Activated CD4-positive, alpha-beta T cell treated with anti-CD3 and anti-CD28 coated beads, Interleukin-2, amount 10 ng/mL, durations not matched to agents 7 days and 5 days (primary cell): ENCODE data around the gene SUSD1. TPM values are rescaled to one million over a fixed set of nuclear protein-coding genes. Genes with fewer than 3 reads are reported as not detected.
A peak's percentile ranks its signal among the peaks of the same experiment; 100 is the strongest.

Experiments
- CTCF ChIA-PET: fragments of 350-600 bp; sonication (Branson Sonifier 250); formaldehyde crosslinking; loops from one replicate; lab custom pipeline; 2021; ENCODE audit warnings: antibody characterized with exemption; lab: Charles Lee
- POLR2A ChIA-PET: fragments of 350-600 bp; sonication (Branson Sonifier 250); formaldehyde crosslinking; loops from one replicate; lab custom pipeline; 2021; ENCODE audit warnings: antibody characterized with exemption; lab: Charles Lee
- DNase-seq: peaks from one replicate; pipeline ENCODE4 v3.0.0-alpha.2; 2020
- H3K27ac Mint-ChIP-seq: one replicate; pipeline ENCODE4 v1.8.0; 2021; ENCODE audit warnings: mild to moderate bottlenecking, moderate library complexity, mixed read lengths
- H3K27me3 Mint-ChIP-seq: one replicate; pipeline ENCODE4 v1.8.0; 2021; ENCODE audit warnings: mixed read lengths
- H3K36me3 Mint-ChIP-seq: one replicate; pipeline ENCODE4 v1.8.0; 2021; ENCODE audit warnings: low read depth, mixed read lengths
- H3K4me1 Mint-ChIP-seq: one replicate; pipeline ENCODE4 v1.8.0; 2021; ENCODE audit warnings: mixed read lengths
- H3K4me3 Mint-ChIP-seq: one replicate; pipeline ENCODE4 v1.8.0; 2021; ENCODE audit warnings: mild to moderate bottlenecking, moderate library complexity, mixed read lengths
- H3K9me3 Mint-ChIP-seq: one replicate; pipeline ENCODE4 v1.8.0; 2021; ENCODE audit warnings: mixed read lengths
- total RNA-seq, 2 experiments: library from RNA; stranded (reverse); gene quantifications; one replicate each; pipeline ENCODE4 v1.2.3, GENCODE V29; 2021

The SUSD1 gene
- total RNA-seq, 2 experiments from 2014 or later: 12.0 to 14.7 TPM

DNA sequence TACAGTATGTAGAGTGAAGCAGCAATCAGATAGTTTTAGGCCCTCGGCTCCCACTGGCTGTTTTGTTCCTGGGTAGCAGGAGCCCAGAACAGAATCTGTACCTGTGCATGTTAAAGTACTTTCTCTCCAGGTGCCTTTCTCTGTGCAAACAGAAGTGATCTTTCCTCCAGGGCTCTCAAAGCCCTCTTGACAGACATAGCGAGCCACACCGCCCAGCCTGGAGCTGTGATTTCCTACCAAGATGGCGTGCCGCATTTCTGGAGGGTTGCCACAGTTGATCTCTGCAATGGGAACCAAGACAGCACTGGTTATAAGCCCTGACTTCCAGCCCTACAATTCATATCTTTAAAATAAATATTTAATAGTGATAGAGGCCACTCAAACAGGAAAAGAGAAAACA lies 50.9 kb downstream of the SUSD1 start:
- POLR2A ChIA-PET: no interaction called here
- no peaks in the 10 kb centered on the region for H3K9me3 Mint-ChIP-seq
- H3K27me3 Mint-ChIP-seq: no peaks in the 10 kb centered on the region
- H3K4me3 Mint-ChIP-seq: no peak overlapping the region
- peaks cover 3% of the 10 kb centered on the region for H3K4me1 Mint-ChIP-seq
- no peak for DNase-seq
- CTCF ChIA-PET: no interaction called here
- H3K36me3 Mint-ChIP-seq: peaks cover 18% of the 10 kb centered on the region
- no peak overlapping the region for H3K27ac Mint-ChIP-seq

DNA sequence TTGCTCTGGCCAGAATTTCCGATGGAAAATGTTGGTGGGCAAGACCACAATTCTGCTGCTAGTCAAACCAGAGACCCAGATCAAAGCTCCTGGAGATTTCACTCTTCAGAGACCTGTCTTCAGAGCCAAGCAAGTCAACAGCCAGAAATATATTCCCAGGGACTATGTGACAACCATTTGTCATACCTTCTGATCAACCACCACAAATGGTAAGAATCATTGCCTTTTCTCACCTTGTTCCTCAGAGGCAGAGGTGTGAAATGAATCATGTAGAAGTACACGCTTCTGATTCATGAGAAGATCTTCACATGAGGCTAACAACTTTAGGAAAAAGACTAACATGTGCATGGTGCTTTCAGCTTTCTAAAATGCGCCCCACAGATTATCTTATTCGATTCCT lies 53.5 kb downstream of the SUSD1 start:
- ChIA-PET CTCF (no interaction called here), POLR2A (no interaction called here)
- DNase-seq: no peak
- peaks cover 18% of the 10 kb centered on the region for H3K36me3 Mint-ChIP-seq
- no peaks in the 10 kb centered on the region for H3K9me3 Mint-ChIP-seq
- no peak overlapping the region for H3K27ac Mint-ChIP-seq
- peaks cover 3% of the 10 kb centered on the region for H3K4me1 Mint-ChIP-seq
- H3K4me3 Mint-ChIP-seq: no peak overlapping the region
- H3K27me3 Mint-ChIP-seq: no peaks in the 10 kb centered on the region

DNA sequence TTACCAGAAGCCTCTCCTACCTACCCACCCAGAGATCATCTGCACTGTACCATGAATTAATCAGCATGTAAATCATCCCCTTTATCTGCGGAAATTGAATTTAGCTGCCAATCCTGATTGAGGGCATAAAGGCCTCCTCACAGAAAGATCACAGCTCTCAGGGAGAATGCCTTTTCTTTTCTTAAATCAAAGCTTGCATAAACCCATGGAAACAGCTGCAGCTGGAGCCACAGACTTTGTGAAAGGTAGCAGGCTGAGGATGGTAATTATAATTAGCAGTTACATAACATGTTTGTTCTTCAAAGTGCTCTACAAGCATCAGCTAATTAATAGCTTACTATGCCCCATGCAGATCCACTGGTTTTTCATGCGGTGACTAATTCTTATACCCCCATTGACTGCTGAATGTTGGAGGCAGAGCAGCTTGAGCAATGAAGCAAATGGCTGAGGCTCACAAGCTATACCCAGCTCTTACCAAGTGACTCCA lies 54.6 kb downstream of the SUSD1 start:
- no peaks in the 10 kb centered on the region for H3K27me3 Mint-ChIP-seq
- H3K27ac Mint-ChIP-seq: no peak overlapping the region
- H3K9me3 Mint-ChIP-seq: no peaks in the 10 kb centered on the region
- H3K4me3 Mint-ChIP-seq: no peak overlapping the region
- H3K4me1 Mint-ChIP-seq: peaks cover 3% of the 10 kb centered on the region
- peaks cover 20% of the 10 kb centered on the region for H3K36me3 Mint-ChIP-seq
- DNase-seq: no peak
- ChIA-PET CTCF (interaction anchor here (1.0 to 1.1 kb wide), 2 partner anchors 10 to 54 kb away, joined by 3 read pairs; no protein-coding TSS in a partner anchor), POLR2A (interaction anchor here (0.6 kb wide), 1 partner anchor 258 kb away, joined by 3 read pairs; no protein-coding TSS in a partner anchor)

DNA sequence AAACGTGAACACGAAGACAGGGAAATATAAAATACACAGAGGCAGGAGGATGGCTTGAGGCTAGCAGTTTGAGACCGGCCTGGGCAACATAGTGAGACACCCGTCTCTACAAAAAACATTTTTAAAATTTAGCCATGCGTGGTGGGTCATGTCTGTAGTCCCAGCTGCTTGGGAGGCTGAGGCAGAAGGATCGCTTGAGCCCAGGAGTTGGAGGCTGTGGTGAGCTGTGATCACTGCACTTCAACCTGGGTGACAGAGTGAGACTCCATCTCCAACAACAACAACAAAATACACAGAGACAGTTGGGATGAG lies 55.1 kb downstream of the SUSD1 start:
- H3K4me3 Mint-ChIP-seq: no peak overlapping the region
- no peaks in the 10 kb centered on the region for H3K9me3 Mint-ChIP-seq
- H3K36me3 Mint-ChIP-seq: peaks cover 20% of the 10 kb centered on the region
- H3K4me1 Mint-ChIP-seq: peaks cover 3% of the 10 kb centered on the region
- CTCF ChIA-PET: interaction anchor here (0.6 to 1.1 kb wide), 4 partner anchors 10 to 46 kb away, joined by 3 to 4 read pairs (median 3); no protein-coding TSS in a partner anchor
- H3K27me3 Mint-ChIP-seq: no peaks in the 10 kb centered on the region
- no peak overlapping the region for H3K27ac Mint-ChIP-seq
- POLR2A ChIA-PET: no interaction called here
- no peak for DNase-seq

DNA sequence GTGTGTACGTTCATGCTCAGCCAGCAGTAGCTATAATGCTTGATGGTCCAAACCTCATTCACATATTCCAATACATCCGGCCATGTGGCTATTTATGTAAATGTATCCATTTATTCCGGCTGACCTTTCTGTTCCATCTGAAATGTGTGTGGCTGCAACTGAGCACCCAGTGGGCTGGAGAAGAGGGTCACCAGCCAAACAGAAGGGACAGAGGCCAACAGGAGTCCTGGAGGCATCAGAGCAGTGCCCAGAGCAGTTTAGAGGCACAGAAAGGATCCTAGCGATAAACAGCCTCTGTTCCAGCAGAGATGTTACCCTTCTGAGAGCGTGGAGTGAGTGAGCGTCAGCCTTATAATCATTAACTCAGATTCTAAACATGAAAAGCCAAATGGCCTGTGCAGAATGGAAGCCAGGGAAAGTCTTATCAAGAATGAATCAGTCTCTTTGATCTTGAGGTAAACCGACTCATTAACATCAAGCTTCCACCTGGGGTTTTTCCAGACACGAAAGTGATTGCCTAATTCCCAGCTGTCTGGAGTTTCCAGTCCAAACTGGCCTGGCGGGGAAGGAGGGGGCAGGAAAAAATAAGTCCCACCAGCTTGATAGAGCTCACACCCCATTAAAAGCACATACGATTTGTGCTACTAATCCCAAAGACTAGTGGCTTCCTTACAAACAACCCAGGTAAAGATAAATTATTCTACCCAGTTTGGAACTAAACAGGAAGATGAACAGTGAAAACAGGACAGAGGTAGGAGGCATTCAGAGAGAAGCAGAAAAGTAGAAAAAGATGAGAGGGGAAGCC lies 55.7 kb downstream of the SUSD1 start:
- Mint-ChIP-seq H3K4me1 (peaks cover 3% of the 10 kb centered on the region), H3K27me3 (no peaks in the 10 kb centered on the region), H3K4me3 (no peak overlapping the region), H3K36me3 (peaks cover 20% of the 10 kb centered on the region), H3K9me3 (no peaks in the 10 kb centered on the region), H3K27ac (peak overlapping the region; percentile 25)
- CTCF ChIA-PET: interaction anchor here (0.6 kb wide), 3 partner anchors 21 to 45 kb away, joined by 3 to 4 read pairs (median 3); no protein-coding TSS in a partner anchor
- POLR2A ChIA-PET: no interaction called here
- no peak for DNase-seq

DNA sequence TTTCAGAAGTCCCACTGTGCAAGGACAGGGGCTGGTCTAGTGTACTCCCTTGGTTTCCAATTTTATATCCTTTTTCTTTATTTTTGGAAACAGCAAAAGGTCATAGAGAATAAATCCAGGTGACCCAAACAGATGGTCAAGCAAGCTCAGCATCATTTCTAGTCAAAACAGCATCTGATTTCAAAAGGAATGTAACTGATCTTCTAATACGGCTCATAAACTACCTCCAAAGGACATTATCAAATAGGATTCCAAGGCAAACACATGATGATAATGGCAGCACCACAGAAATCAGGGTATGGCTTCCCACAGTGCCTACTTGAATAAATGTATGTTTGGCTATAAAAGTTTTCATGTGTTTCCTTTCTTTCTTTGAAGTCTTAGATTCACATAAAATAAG lies 57.1 kb downstream of the SUSD1 start:
- ChIA-PET POLR2A (no interaction called here), CTCF (no interaction called here)
- Mint-ChIP-seq H3K4me3 (no peak overlapping the region), H3K9me3 (no peaks in the 10 kb centered on the region), H3K27ac (no peak overlapping the region), H3K27me3 (no peaks in the 10 kb centered on the region), H3K36me3 (peaks cover 15% of the 10 kb centered on the region), H3K4me1 (peaks cover 3% of the 10 kb centered on the region)
- no peak for DNase-seq

DNA sequence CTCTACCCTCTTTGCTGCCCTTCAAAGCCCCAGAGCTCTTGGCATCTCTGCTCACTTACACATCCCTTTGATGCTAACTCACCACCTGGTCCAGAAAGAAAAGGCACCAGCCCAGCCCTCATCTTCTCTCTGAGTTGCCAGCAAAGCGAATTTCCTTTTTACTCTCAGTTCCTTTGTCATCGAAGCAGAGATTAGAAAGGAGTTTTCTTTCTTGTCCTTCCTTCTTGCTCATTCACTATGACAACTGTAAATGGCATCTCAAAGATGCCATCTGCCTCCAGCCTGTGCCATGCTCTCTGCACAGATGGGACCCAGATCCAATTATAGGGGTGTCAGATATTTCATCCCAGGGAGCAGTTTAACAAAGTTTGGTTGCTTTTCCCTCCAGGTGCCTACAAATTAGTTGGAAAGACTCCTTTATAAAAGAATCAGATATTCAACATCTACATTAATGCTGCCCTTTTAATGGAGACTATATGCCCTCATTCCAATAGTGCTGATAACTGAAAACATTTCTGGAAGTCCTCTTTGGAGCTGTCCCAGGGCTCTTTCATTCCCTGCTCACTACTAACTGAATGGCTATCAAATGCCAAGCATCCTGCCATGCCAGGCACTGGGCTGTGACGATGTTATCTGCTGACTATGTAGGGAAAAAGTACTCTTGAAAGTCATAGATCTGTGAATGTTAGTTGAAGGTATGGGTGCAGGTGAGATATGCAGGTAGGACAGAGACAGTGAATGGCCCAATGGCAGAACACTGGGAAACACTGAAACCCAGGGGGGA lies 58.9 kb downstream of the SUSD1 start:
- Mint-ChIP-seq H3K36me3 (peaks cover 2% of the 10 kb centered on the region), H3K9me3 (no peaks in the 10 kb centered on the region), H3K27me3 (no peaks in the 10 kb centered on the region), H3K4me1 (no peaks in the 10 kb centered on the region), H3K27ac (no peak overlapping the region), H3K4me3 (no peak overlapping the region)
- no peak for DNase-seq
- POLR2A ChIA-PET: no interaction called here
- CTCF ChIA-PET: no interaction called here

DNA sequence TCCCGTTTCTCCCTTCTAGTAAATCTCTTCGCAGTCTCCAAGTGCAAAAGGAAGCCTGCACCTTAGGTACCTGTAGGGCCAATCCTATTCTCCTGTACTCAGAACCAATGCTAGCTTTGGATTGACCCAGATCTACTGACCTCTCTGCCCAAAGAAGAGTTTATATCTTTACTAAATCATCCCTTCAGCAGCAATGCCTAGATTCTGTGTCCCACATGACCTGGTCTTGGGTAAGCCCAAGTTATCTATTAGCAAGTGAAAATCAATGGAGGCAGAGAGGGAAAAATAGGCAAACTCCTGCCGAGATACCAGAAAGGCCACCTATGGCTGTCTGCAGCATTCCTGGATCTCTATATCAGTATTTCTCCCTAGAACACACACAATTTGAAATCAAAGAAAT lies 60.0 kb downstream of the SUSD1 start:
- H3K9me3 Mint-ChIP-seq: no peaks in the 10 kb centered on the region
- no peak overlapping the region for H3K27ac Mint-ChIP-seq
- no peaks in the 10 kb centered on the region for H3K4me1 Mint-ChIP-seq
- DNase-seq: no peak
- no peaks in the 10 kb centered on the region for H3K27me3 Mint-ChIP-seq
- POLR2A ChIA-PET: no interaction called here
- peaks cover 2% of the 10 kb centered on the region for H3K36me3 Mint-ChIP-seq
- CTCF ChIA-PET: no interaction called here
- no peak overlapping the region for H3K4me3 Mint-ChIP-seq

DNA sequence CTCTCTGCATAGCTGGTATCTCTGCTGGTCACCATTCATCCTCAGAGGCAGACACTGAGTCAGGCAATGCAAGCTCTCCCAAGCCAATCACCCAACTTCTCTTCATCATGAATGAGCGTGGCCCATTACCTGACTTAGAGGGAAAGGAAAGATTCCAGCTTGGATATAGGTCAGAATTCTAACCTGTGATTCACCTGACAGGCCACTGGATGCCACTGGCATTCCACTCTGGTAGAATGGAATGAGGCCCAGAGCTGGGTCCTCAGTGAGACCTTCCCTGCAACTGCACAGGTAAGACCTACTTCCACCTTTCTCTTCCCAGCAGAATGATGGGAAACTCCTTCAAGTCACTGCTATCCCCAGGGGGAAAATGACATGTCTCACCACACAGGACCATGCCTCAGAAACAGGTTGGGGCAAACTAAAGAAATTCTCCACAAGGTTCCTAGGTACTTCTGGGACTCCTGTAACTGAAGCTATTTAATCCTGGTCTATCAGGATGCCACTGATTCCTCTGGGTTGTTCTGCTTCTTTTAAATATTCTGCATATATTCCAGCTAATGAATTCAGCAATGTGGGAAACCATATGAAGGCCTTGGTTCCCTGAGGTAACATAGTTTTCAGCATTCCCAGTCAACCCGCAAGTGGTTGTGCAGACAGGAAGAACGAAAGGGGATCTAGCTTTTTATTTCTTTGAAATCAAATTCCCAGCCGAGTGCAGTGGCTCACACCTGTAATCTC lies 62.0 kb downstream of the SUSD1 start:
- H3K4me1 Mint-ChIP-seq: no peaks in the 10 kb centered on the region
- ChIA-PET CTCF (interaction anchor here (0.6 to 2.0 kb wide), 8 partner anchors 16 to 254 kb away, joined by 3 to 8 read pairs (median 4); no protein-coding TSS in a partner anchor), POLR2A (no interaction called here)
- H3K36me3 Mint-ChIP-seq: peaks cover 2% of the 10 kb centered on the region
- H3K27ac Mint-ChIP-seq: no peak overlapping the region
- peak; percentile 31 for DNase-seq
- H3K9me3 Mint-ChIP-seq: no peaks in the 10 kb centered on the region
- H3K4me3 Mint-ChIP-seq: no peak overlapping the region
- H3K27me3 Mint-ChIP-seq: no peaks in the 10 kb centered on the region

DNA sequence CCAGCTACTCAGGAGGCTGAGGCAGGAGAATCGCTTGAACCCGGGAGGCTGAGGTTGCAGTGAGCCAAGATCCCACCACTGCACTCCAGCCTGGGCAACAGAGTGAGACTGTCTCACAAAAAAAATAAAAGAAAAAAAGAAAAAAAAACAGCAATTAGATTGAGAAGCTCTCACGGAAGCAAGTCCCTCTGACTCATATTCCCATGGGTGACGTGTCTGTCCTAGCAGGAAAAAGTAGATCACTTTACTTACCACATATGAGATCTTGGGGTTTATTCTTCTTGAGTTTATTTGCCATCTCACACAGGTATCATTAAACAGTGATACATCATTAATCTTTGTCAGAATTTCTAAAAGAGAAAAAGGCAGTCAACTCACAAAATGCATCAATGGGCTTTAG lies 62.6 kb downstream of the SUSD1 start:
- Mint-ChIP-seq H3K4me1 (no peaks in the 10 kb centered on the region), H3K36me3 (peaks cover 2% of the 10 kb centered on the region), H3K27me3 (no peaks in the 10 kb centered on the region), H3K27ac (no peak overlapping the region), H3K4me3 (no peak overlapping the region), H3K9me3 (no peaks in the 10 kb centered on the region)
- ChIA-PET POLR2A (no interaction called here), CTCF (interaction anchor here (0.6 to 2.0 kb wide), 8 partner anchors 15 to 254 kb away, joined by 3 to 8 read pairs (median 4); no protein-coding TSS in a partner anchor)
- DNase-seq: no peak

DNA sequence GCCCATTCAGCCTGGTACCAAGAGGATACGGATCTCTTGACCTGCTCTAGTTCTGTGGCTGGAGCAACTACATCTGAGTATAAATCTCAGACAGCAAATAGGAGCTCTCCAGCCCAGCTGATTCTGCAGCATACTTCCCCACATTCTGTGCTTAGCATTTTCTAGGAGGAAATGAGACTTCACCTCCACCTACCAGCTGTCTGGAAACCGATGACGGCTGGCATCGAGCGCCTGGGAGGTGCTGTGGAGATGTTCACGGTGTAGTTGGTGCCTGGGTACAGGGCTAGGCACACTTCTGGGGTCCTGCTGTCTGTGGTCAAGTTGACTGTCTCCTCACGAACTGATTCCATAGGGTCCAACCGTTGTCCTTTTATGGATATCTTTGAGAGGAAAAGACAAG lies 63.6 kb downstream of the SUSD1 start:
- Mint-ChIP-seq H3K4me3 (no peak overlapping the region), H3K4me1 (no peaks in the 10 kb centered on the region), H3K9me3 (no peaks in the 10 kb centered on the region), H3K27me3 (no peaks in the 10 kb centered on the region), H3K27ac (no peak overlapping the region), H3K36me3 (peaks cover under 1% of the 10 kb centered on the region)
- DNase-seq: no peak
- POLR2A ChIA-PET: no interaction called here
- CTCF ChIA-PET: interaction anchor here (0.6 kb wide), 1 partner anchor 14 kb away, joined by 3 read pairs; no protein-coding TSS in a partner anchor

DNA sequence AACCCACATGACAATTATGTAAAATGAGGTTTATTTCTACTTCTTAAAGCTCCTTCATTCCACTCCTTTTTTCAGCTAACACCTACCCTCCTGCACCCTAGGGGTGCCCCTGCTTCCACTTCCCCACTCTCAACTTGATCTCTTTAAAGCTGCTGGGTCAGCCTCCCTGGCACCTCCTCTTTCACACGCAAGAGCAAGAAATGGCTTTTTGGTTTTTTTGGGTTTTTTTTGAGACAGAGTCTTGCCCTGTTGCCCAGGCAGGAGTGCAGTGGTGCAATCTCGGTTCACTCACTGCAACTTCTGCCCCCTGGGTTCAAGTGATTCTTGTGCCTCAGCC lies 64.4 kb downstream of the SUSD1 start:
- ChIA-PET CTCF (no interaction called here), POLR2A (no interaction called here)
- H3K27ac Mint-ChIP-seq: no peak overlapping the region
- no peaks in the 10 kb centered on the region for H3K27me3 Mint-ChIP-seq
- no peaks in the 10 kb centered on the region for H3K36me3 Mint-ChIP-seq
- no peak for DNase-seq
- H3K4me1 Mint-ChIP-seq: no peaks in the 10 kb centered on the region
- H3K9me3 Mint-ChIP-seq: no peaks in the 10 kb centered on the region
- no peak overlapping the region for H3K4me3 Mint-ChIP-seq
